SK-N-SH (cell line): ENCODE results near the gene RHEBL1. TPM values are rescaled to one million over a fixed set of nuclear protein-coding genes. Genes with fewer than 3 reads are reported as not detected.

Experiments
- CTCF ChIA-PET: fragments of 300-600, 350-600 bp; formaldehyde crosslinking; extraction: SDS; loops from one replicate; lab custom pipeline; 2021; lab: Yijun Ruan, JAX
- POLR2A ChIA-PET: fragments of 350-600 bp; sonication (Branson Sonifier 250); formaldehyde crosslinking; extraction: SDS; loops from one replicate; lab custom pipeline; 2020; ENCODE audit warnings: antibody characterized with exemption, inconsistent platforms; lab: Yijun Ruan, JAX
- DNase-seq: peaks from one replicate; pipeline ENCODE4 v3.0.0; 2012
- H2AFZ ChIP-seq: fragments of 200-600 bp; sonication (generic); 2 replicates; pipeline ENCODE4 v1.8.1; 2016; ENCODE audit warnings: antibody characterized with exemption, mild to moderate bottlenecking, low read depth
- H3F3A ChIP-seq: fragments of 200-600 bp; sonication (generic); replicated peaks from 2 replicates; pipeline ENCODE3; 2016; ENCODE audit warnings: antibody characterized with exemption, mild to moderate bottlenecking; ENCODE audit not compliant: insufficient read depth
- H3K27ac ChIP-seq, 2 experiments: fragments of 200-500 bp in 1 of 2; fragments of 200-600 bp in 1 of 2; sonication (Bioruptor generic) in 1 of 2; sonication (generic), shearing (Covaris generic) in 1 of 2; 2 replicates each; pipeline versions ENCODE4 v1.5.1 to v1.6.1; 2014 to 2016; ENCODE audit warnings: low read depth in 2 of 2, inconsistent platforms in 1 of 2, low read length in 1 of 2, mild to moderate bottlenecking in 1 of 2, mixed read lengths in 1 of 2
- H3K27me3 ChIP-seq: fragments of 200-600 bp; sonication (generic), shearing (Covaris generic); 2 replicates; pipeline ENCODE4 v1.6.1; 2016; ENCODE audit warnings: mixed run types; ENCODE audit not compliant: insufficient read depth
- H3K36me3 ChIP-seq, 2 experiments: fragments of 200-500 bp in 1 of 2; fragments of 200-600 bp in 1 of 2; sonication (Bioruptor generic) in 1 of 2; sonication (generic) in 1 of 2; replicated peaks in 1 of 2; 2 replicates each; pipeline versions ENCODE3 to v1.5.1; 2014 to 2016; ENCODE audit warnings: low read length in 1 of 2, mild to moderate bottlenecking in 1 of 2; ENCODE audit not compliant: insufficient read depth in 2 of 2, control insufficient read depth in 1 of 2
- H3K4me1 ChIP-seq, 2 experiments: fragments of 200-500 bp in 1 of 2; fragments of 200-600 bp in 1 of 2; sonication (Bioruptor generic) in 1 of 2; sonication (generic), shearing (Covaris generic) in 1 of 2; 2 replicates each; pipeline versions ENCODE4 v1.5.1 to v1.6.1; 2014 to 2016; ENCODE audit warnings: low read depth in 1 of 2, low read length in 1 of 2, mixed run types in 1 of 2; ENCODE audit not compliant: insufficient read depth in 2 of 2, control insufficient read depth in 1 of 2
- H3K4me2 ChIP-seq: fragments of 200-600 bp; sonication (generic), shearing (Covaris generic); 2 replicates; pipeline ENCODE4 v1.6.1; 2017; ENCODE audit warnings: mixed run types
- H3K4me3 ChIP-seq, 2 experiments: fragments of 200-500 bp in 1 of 2; fragments of 200-600 bp in 1 of 2; sonication (Bioruptor generic) in 1 of 2; sonication (generic), shearing (Covaris generic) in 1 of 2; 2 replicates each; pipeline versions ENCODE4 v1.5.1 to v1.8.1; 2014 to 2016; ENCODE audit warnings: low read depth in 2 of 2, inconsistent platforms in 1 of 2, low read length in 1 of 2, mild to moderate bottlenecking in 1 of 2, mixed read lengths in 1 of 2, moderate library complexity in 1 of 2
- H3K79me2 ChIP-seq: fragments of 200-600 bp; sonication (generic); 2 replicates; pipeline ENCODE4 v1.8.1; 2017; ENCODE audit warnings: mild to moderate bottlenecking; ENCODE audit not compliant: insufficient read depth
- H3K9ac ChIP-seq: fragments of 200-600 bp; sonication (generic); 2 replicates; pipeline ENCODE4 v1.6.1; 2017; ENCODE audit warnings: mixed run types
- H3K9me2 ChIP-seq: fragments of 200-600 bp; sonication (generic); 2 replicates; pipeline ENCODE4 v1.6.1; 2017; ENCODE audit warnings: mixed run types
- H3K9me3 ChIP-seq: fragments of 200-600 bp; sonication (generic); 2 replicates; pipeline ENCODE4 v1.6.1; 2017; ENCODE audit warnings: mixed run types, mild to moderate bottlenecking, moderate library complexity
- H4K20me1 ChIP-seq: fragments of 200-600 bp; sonication (generic); 2 replicates; pipeline ENCODE4 v1.6.1; 2017; ENCODE audit warnings: mild to moderate bottlenecking, mixed run types; ENCODE audit not compliant: insufficient read depth
- CHD2 ChIP-seq: fragments of 150-350 bp; IDR thresholded peaks from 2 replicates; pipeline ENCODE4 v1.6.1; 2018; ENCODE audit warnings: low read length; ENCODE audit not compliant: partially characterized antibody
- EP300 ChIP-seq, 2 experiments: IDR thresholded peaks; 2 replicates each; pipeline versions ENCODE4 v1.4.0 to v1.6.1; 2012; ENCODE audit warnings: borderline replicate concordance in 1 of 2, low read depth in 1 of 2, low read length in 1 of 2
- FOSL2 ChIP-seq: IDR thresholded peaks from 2 replicates; pipeline ENCODE4 v1.4.0; 2012; ENCODE audit warnings: low read depth, mild to moderate bottlenecking, moderate library complexity, borderline replicate concordance
- FOXM1 ChIP-seq: IDR thresholded peaks from 2 replicates; pipeline ENCODE4 v1.4.0; 2012; ENCODE audit warnings: low read depth, mild to moderate bottlenecking
- GABPA ChIP-seq: IDR thresholded peaks from 2 replicates; pipeline ENCODE4 v1.4.0; 2012; ENCODE audit warnings: low read depth, mild to moderate bottlenecking
- JUND ChIP-seq: IDR thresholded peaks from 2 replicates; pipeline ENCODE4 v1.4.0; 2012
- MXI1 ChIP-seq: IDR thresholded peaks from 2 replicates; pipeline ENCODE4 v1.6.1; 2012; ENCODE audit warnings: mild to moderate bottlenecking, low read depth, low read length, improper control_type of control experiment
- POLR2AphosphoS5 ChIP-seq: IDR thresholded peaks from 2 replicates; pipeline ENCODE4 v1.6.1; 2012; ENCODE audit warnings: low read depth, low read length
- RFX5 ChIP-seq: IDR thresholded peaks from 2 replicates; pipeline ENCODE4 v1.6.1; 2012; ENCODE audit warnings: mild to moderate bottlenecking, improper control_type of control experiment, low read length
- RXRA ChIP-seq: IDR thresholded peaks from 2 replicates; pipeline ENCODE4 v1.4.0; 2012; ENCODE audit warnings: low read depth, mild to moderate bottlenecking, borderline replicate concordance
- SIN3A ChIP-seq: IDR thresholded peaks from 2 replicates; pipeline ENCODE4 v1.6.1; 2012; ENCODE audit warnings: low read depth, mild to moderate bottlenecking, low read length, moderate library complexity, borderline replicate concordance
- TEAD4 ChIP-seq: IDR thresholded peaks from 2 replicates; pipeline ENCODE4 v1.4.0; 2012; ENCODE audit warnings: mild to moderate bottlenecking, borderline replicate concordance; ENCODE audit not compliant: insufficient read depth
- YY1 ChIP-seq: IDR thresholded peaks from 2 replicates; pipeline ENCODE4 v1.4.0; 2012; ENCODE audit warnings: low read depth, mild to moderate bottlenecking
- WGBS: methylation state at CpG from one replicate; pipeline ENCODE4 v1.1.6; 2017; ENCODE audit warnings: low lambda C conversion rate; 5-methylcytosine and 5-hydroxymethylcytosine counted together
- polyA plus RNA-seq, 3 experiments: library from polyadenylated mRNA; depleted of rRNA; stranded (reverse); fragments of >200 nt; gene quantifications; 2 replicates each; pipeline ENCODE4 v1.2.3, GENCODE V29; 2012
- TF ChIP-seq, protein P1 (sequence below): IDR thresholded peaks from 2 replicates; pipeline ENCODE4; 2012
- TF ChIP-seq, protein P2 (sequence below): IDR thresholded peaks from 2 replicates; pipeline ENCODE4 v1.4.0; 2012; ENCODE audit warnings: low read depth, borderline replicate concordance
- TF ChIP-seq, protein P3 (sequence below): fragments of 150-350 bp; IDR thresholded peaks from 2 replicates; pipeline ENCODE4 v1.6.1; 2017; ENCODE audit warnings: antibody characterized with exemption, low read length, low read depth, borderline replicate concordance

Gene RHEBL1
- polyA plus RNA-seq, 1 of the 3 experiments (the other 2 are of a cell fraction) = 2.2 TPM

DNA sequence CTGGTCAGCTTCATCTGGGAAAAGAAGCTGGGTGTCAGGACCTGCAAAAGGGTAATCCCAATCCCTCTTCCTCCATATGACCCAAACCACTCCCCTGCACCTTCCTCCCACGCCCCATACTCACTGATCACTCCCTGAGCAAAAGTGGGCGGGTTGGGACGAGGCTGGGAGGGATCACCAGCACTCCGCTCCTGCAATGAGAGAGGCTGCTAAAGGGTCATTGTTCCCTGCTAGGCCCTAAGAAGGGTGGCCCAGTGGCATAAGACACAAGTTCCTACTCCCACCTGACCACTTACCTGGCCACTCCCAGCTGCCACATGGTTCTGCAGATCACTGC, 35.5 kb downstream of the RHEBL1 start:
- TF ChIP-seq TEAD4 (no peak), POLR2AphosphoS5 (no peak), MXI1 (no peak), EP300 (IDR thresholded peaks at IDR 0.05; ENCODE audit: borderline replicate concordance in 1 of 2, low read depth in 1 of 2, low read length in 1 of 2) (no peak), RFX5 (no peak), YY1 (no peak), GABPA (no peak), RXRA (no peak), CHD2 (no peak), FOXM1 (no peak), JUND (no peak), FOSL2 (no peak), SIN3A (no peak)
- TF ChIP-seq, protein P1, sequence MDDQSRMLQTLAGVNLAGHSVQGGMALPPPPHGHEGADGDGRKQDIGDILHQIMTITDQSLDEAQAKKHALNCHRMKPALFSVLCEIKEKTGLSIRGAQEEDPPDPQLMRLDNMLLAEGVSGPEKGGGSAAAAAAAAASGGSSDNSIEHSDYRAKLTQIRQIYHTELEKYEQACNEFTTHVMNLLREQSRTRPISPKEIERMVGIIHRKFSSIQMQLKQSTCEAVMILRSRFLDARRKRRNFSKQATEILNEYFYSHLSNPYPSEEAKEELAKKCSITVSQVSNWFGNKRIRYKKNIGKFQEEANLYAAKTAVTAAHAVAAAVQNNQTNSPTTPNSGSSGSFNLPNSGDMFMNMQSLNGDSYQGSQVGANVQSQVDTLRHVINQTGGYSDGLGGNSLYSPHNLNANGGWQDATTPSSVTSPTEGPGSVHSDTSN = no peak
- TF ChIP-seq, protein P2, sequence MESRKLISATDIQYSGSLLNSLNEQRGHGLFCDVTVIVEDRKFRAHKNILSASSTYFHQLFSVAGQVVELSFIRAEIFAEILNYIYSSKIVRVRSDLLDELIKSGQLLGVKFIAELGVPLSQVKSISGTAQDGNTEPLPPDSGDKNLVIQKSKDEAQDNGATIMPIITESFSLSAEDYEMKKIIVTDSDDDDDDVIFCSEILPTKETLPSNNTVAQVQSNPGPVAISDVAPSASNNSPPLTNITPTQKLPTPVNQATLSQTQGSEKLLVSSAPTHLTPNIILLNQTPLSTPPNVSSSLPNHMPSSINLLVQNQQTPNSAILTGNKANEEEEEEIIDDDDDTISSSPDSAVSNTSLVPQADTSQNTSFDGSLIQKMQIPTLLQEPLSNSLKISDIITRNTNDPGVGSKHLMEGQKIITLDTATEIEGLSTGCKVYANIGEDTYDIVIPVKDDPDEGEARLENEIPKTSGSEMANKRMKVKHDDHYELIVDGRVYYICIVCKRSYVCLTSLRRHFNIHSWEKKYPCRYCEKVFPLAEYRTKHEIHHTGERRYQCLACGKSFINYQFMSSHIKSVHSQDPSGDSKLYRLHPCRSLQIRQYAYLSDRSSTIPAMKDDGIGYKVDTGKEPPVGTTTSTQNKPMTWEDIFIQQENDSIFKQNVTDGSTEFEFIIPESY = no peak
- TF ChIP-seq, protein P3, sequence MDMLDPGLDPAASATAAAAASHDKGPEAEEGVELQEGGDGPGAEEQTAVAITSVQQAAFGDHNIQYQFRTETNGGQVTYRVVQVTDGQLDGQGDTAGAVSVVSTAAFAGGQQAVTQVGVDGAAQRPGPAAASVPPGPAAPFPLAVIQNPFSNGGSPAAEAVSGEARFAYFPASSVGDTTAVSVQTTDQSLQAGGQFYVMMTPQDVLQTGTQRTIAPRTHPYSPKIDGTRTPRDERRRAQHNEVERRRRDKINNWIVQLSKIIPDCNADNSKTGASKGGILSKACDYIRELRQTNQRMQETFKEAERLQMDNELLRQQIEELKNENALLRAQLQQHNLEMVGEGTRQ = no peak
- H3K36me3 ChIP-seq = peaks cover 43 to 85% of the 10 kb centered on the region in 2 experiments
- no peak overlapping the region for H3K27ac ChIP-seq
- no peaks in the 10 kb centered on the region for H3K27me3 ChIP-seq
- no peak for DNase-seq
- H3K4me2 ChIP-seq = no peak overlapping the region
- H3K4me1 ChIP-seq = no peaks in the 10 kb centered on the region
- H3F3A ChIP-seq = no peaks in the 10 kb centered on the region
- CTCF ChIA-PET = interaction anchor here (1.0 to 5.4 kb wide), 5 partner anchors 10 to 54 kb away, joined by 3 to 29 read pairs (median 6); no protein-coding TSS in a partner anchor
- H3K4me3 ChIP-seq = no peak overlapping the region
- 95% methylated on average over 4 of the region's 4 CpGs for WGBS
- H3K9me3 ChIP-seq = no peaks in the 10 kb centered on the region
- H3K9ac ChIP-seq = no peak overlapping the region
- H2AFZ ChIP-seq = no peak overlapping the region
- H3K79me2 ChIP-seq = no peaks in the 10 kb centered on the region
- H4K20me1 ChIP-seq = no peaks in the 10 kb centered on the region
- POLR2A ChIA-PET = interaction anchor here (1.0 kb wide), 1 partner anchor 14 kb away, joined by 3 read pairs; no protein-coding TSS in a partner anchor
- no peaks in the 10 kb centered on the region for H3K9me2 ChIP-seq
